Prostate gland (tissue), 2 donors: Measurements from ENCODE around the gene KLK12. TPM values are rescaled to one million over a fixed set of nuclear protein-coding genes. Genes with fewer than 3 reads are reported as not detected.
"Not testable (repeated sequence)": the region's sequence is repeated elsewhere in the genome, so short reads cannot be mapped to it uniquely, and the experiment has no call there.

ENCODE experiments used
- DNase-seq: peaks from one replicate; pipeline ENCODE4 v3.0.0-alpha.2; 2019; ENCODE audit warnings: low spot score
- H3K27ac ChIP-seq, 2 donors: fragments of 200-600 bp; sonication (generic); 2 replicates each; pipeline ENCODE4 v1.5.1; 2017 to 2019
- H3K27me3 ChIP-seq: fragments of 200-600 bp; sonication (generic); replicated peaks from 2 replicates; pipeline ENCODE4 v1.5.1; 2019; ENCODE audit not compliant: insufficient read depth
- H3K36me3 ChIP-seq, 2 donors: fragments of 200-600 bp; sonication (generic); 1 replicate in 1 of 2; 2 replicates in 1 of 2; pipeline versions ENCODE4 v1.5.1 to v1.8.1; 2017 to 2019
- H3K4me1 ChIP-seq: fragments of 200-600 bp; sonication (generic); replicated peaks from 2 replicates; pipeline ENCODE4 v1.5.1; 2019
- H3K4me3 ChIP-seq, 2 donors: fragments of 200-600 bp; sonication (generic); 2 replicates each; pipeline ENCODE4 v1.5.1; 2017 to 2019
- H3K9me3 ChIP-seq: fragments of 200-600 bp; sonication (generic); 2 replicates; pipeline ENCODE4 v1.5.1; 2017
- CTCF ChIP-seq, 4 experiments: fragments of 200-600 bp in 2 of 4; fragments of 450-650 bp in 2 of 4; sonication (generic) in 2 of 4; IDR thresholded peaks; 1 replicate in 3 of 4; 2 replicates in 1 of 4; pipeline ENCODE4 v1.5.1; 2016 to 2019; ENCODE audit warnings: antibody characterized with exemption in 4 of 4, mild to moderate bottlenecking in 2 of 4, moderate library complexity in 2 of 4
- POLR2A ChIP-seq: fragments of 450-650 bp; IDR thresholded peaks from one replicate; pipeline ENCODE4 v1.6.1; 2016; ENCODE audit warnings: antibody characterized with exemption, mild to moderate bottlenecking
- POLR2AphosphoS5 ChIP-seq: sonication (generic); formaldehyde crosslinking; IDR thresholded peaks from one replicate; pipeline ENCODE4 v1.6.1; 2017; ENCODE audit warnings: antibody characterized with exemption
- WGBS: methylation state at CpG from one replicate; pipeline ENCODE4 v1.1.5; 2018; 5-methylcytosine and 5-hydroxymethylcytosine counted together
- intact Hi-C: fragments of 100-400 bp; cut with DNase I; formaldehyde crosslinking; loops from one replicate; pipeline ENCODE4 v1.14.2; 2022
- total RNA-seq, 2 donors: library from RNA; depleted of rRNA; stranded (reverse); fragments of >200 nt; gene quantifications; one replicate each; pipeline ENCODE4 v1.1.0, GENCODE V29; 2016

The KLK12 gene
- total RNA-seq, 2 donors from 2014 or later, result 0.73 TPM; not detected in 1

- no peaks in the 10 kb centered on the region for H3K36me3 ChIP-seq
- no peaks in the 10 kb centered on the region for H3K27me3 ChIP-seq
- no peaks in the 10 kb centered on the region for H3K9me3 ChIP-seq
- no peak for DNase-seq
- intact Hi-C loops, result no loop called here
- WGBS, result 53% methylated on average over 2 of the region's 2 CpGs
- no peak for TF ChIP-seq POLR2A
- no peak for TF ChIP-seq CTCF (IDR thresholded peaks at IDR 0.05)
- no peak for TF ChIP-seq POLR2AphosphoS5
- no peak overlapping the region for H3K27ac ChIP-seq
- no peaks in the 10 kb centered on the region for H3K4me1 ChIP-seq
- H3K4me3 ChIP-seq, result no peak overlapping the region
Measured at GRCh38 chr19:50992666-50993035, 42.2 kb downstream of the KLK12 start.

GRCh38 chr19:50984416-50984815 is 50.4 kb downstream of the KLK12 start:
- H3K27me3 ChIP-seq, H3K4me1 ChIP-seq, intact Hi-C loops, DNase-seq, H3K36me3 ChIP-seq, H3K27ac ChIP-seq, H3K9me3 ChIP-seq, H3K4me3 ChIP-seq: not testable (repeated sequence)
- WGBS, result 83% methylated on average over 14 of the region's 14 CpGs

GRCh38 chr19:50983625-50984292 is 51.0 kb downstream of the KLK12 start, which contains the start of gene KLK7:
Gene KLK7, minus strand, starts transcription at chr19:50983917. Its CDS starts 1,518 bp downstream, at chr19:50982399.
- Histone ChIP-seq H3K9me3 (no peaks in the 10 kb centered on the region), H3K27me3 (no peaks in the 10 kb centered on the region), H3K27ac (no peak within 1 kb of the TSS), H3K4me3 (no peak within 1 kb of the TSS), H3K4me1 (no peaks in the 10 kb centered on the region), H3K36me3 (no peaks in the 10 kb centered on the region)
- intact Hi-C loops, result no loop called here
- DNase-seq, result no peak
- 16% methylated on average over 28 of the region's 28 CpGs for WGBS
- TF ChIP-seq CTCF (IDR thresholded peaks at IDR 0.05) (no peak), POLR2A (no peak), POLR2AphosphoS5 (no peak)

GRCh38 chr19:50982186-50982585 is 52.6 kb downstream of the KLK12 start:
- H3K27ac ChIP-seq, result no peak overlapping the region
- TF ChIP-seq POLR2A, result no peak
- no peak for TF ChIP-seq CTCF (IDR thresholded peaks at IDR 0.05)
- TF ChIP-seq POLR2AphosphoS5, result no peak
- no peaks in the 10 kb centered on the region for H3K9me3 ChIP-seq
- H3K27me3 ChIP-seq, result no peaks in the 10 kb centered on the region
- WGBS, result 80% methylated on average over 4 of the region's 4 CpGs
- intact Hi-C loops, result no loop called here
- no peak overlapping the region for H3K4me3 ChIP-seq
- no peak for DNase-seq
- no peaks in the 10 kb centered on the region for H3K4me1 ChIP-seq
- no peaks in the 10 kb centered on the region for H3K36me3 ChIP-seq

GRCh38 chr19:50981587-50982146 is 53.1 kb downstream of the KLK12 start:
- no peaks in the 10 kb centered on the region for H3K27me3 ChIP-seq
- no peak overlapping the region for H3K27ac ChIP-seq

More at GRCh38 chr19:50981587-50982146, 53.1 kb downstream of the KLK12 start:
- DNase-seq, result no peak
- Histone ChIP-seq H3K4me3 (no peak overlapping the region), H3K36me3 (no peaks in the 10 kb centered on the region), H3K9me3 (no peaks in the 10 kb centered on the region), H3K4me1 (no peaks in the 10 kb centered on the region)
- no peak for TF ChIP-seq POLR2AphosphoS5
- no peak for TF ChIP-seq POLR2A
- no peak for TF ChIP-seq CTCF (IDR thresholded peaks at IDR 0.05)
- intact Hi-C loops, result no loop called here
- WGBS, result 52% methylated on average over 11 of the region's 11 CpGs
